ENCODE measurements around the gene SOX6.
"Not testable (repeated sequence)": the region's sequence is repeated elsewhere in the genome, so short reads cannot be mapped to it uniquely, and the experiment has no call there.

SOX6 gene

GRCh38 chr11:16148301-16148931 is 207.9 kb downstream of the SOX6 start:
- TF ChIP-seq CTCF (IDR thresholded peaks at IDR 0.05; ENCODE audit: control extremely low read depth, extremely low read depth, low read depth, missing control alignments), result no peak
- ChIA-PET CTCF (no interaction called here), POLR2A (no interaction called here)
- DNase-seq (ENCODE audit: extremely low spot score), result no peak

GRCh38 chr11:16146980-16147379 is 209.4 kb downstream of the SOX6 start:
- DNase-seq (ENCODE audit: extremely low spot score); CTCF ChIA-PET; POLR2A ChIA-PET: not testable (repeated sequence)

GRCh38 chr11:16141614-16142013 is 214.7 kb downstream of the SOX6 start:
- CTCF ChIA-PET; POLR2A ChIA-PET; DNase-seq (ENCODE audit: extremely low spot score): not testable (repeated sequence)

GRCh38 chr11:16141162-16141561 is 215.2 kb downstream of the SOX6 start:
- DNase-seq (ENCODE audit: extremely low spot score); POLR2A ChIA-PET; CTCF ChIA-PET: not testable (repeated sequence)

- no peak for TF ChIP-seq CTCF (IDR thresholded peaks at IDR 0.05; ENCODE audit: control extremely low read depth, extremely low read depth, low read depth, missing control alignments)
- no peak for DNase-seq (ENCODE audit: extremely low spot score)
- POLR2A ChIA-PET, result no interaction called here
- CTCF ChIA-PET, result no interaction called here
Measured at GRCh38 chr11:16136792-16137390, 219.5 kb downstream of the SOX6 start.

- no peak for DNase-seq (ENCODE audit: extremely low spot score)
- POLR2A ChIA-PET, result no interaction called here
Measured at GRCh38 chr11:16133867-16134266, 222.5 kb downstream of the SOX6 start.

GRCh38 chr11:16127732-16128131 is 228.6 kb downstream of the SOX6 start:
- CTCF ChIA-PET, result no interaction called here
- DNase-seq (ENCODE audit: extremely low spot score), result no peak
- POLR2A ChIA-PET, result no interaction called here
- TF ChIP-seq CTCF (IDR thresholded peaks at IDR 0.05; ENCODE audit: control extremely low read depth, extremely low read depth, low read depth, missing control alignments), result no peak

More at GRCh38 chr11:16133867-16134266, 222.5 kb downstream of the SOX6 start:
- TF ChIP-seq CTCF (IDR thresholded peaks at IDR 0.05; ENCODE audit: control extremely low read depth, extremely low read depth, low read depth, missing control alignments), result no peak
- CTCF ChIA-PET, result no interaction called here

GRCh38 chr11:16126362-16126761 is 230.0 kb downstream of the SOX6 start:
- POLR2A ChIA-PET, result no interaction called here
- CTCF ChIA-PET, result interaction anchor here (1.8 kb wide), 1 partner anchor 14 kb away, joined by 3 read pairs; no protein-coding TSS in a partner anchor
- no peak for TF ChIP-seq CTCF (IDR thresholded peaks at IDR 0.05; ENCODE audit: control extremely low read depth, extremely low read depth, low read depth, missing control alignments)
- no peak for DNase-seq (ENCODE audit: extremely low spot score)

Measured in GM10248 (cell line).